ENCODE results near the gene CTNND2. TPM values are rescaled to one million over a fixed set of nuclear protein-coding genes. Genes with fewer than 3 reads are reported as not detected.
"Not testable (repeated sequence)": the region's sequence is repeated elsewhere in the genome, so short reads cannot be mapped to it uniquely, and the experiment has no call there.

CTNND2 gene
- total and polyA plus RNA-seq, 4 donors = 0.03 to 1.0 (median 0.27) TPM

- Histone ChIP-seq H3K9me3 (ENCODE audit: control insufficient read depth, low read length) (no peaks in the 10 kb centered on the region), H3K4me1 (ENCODE audit: control insufficient read depth in 1 of 2, insufficient read depth in 2 of 2, low read length in 2 of 2) (no peaks in the 10 kb centered on the region), H3K27me3 (ENCODE audit: control insufficient read depth in 1 of 2, insufficient read depth in 2 of 2, low read length in 1 of 2) (no peaks in the 10 kb centered on the region), H3K27ac (ENCODE audit: low read depth in 1 of 2, low read length in 2 of 2) (no peak overlapping the region), H3K36me3 (ENCODE audit: control insufficient read depth in 1 of 2, insufficient read depth in 2 of 2, low read length in 1 of 2) (no peaks in the 10 kb centered on the region), H3K4me3 (ENCODE audit: low read length in 2 of 2) (no peak overlapping the region)
- DNase-seq = no peak
- no peak for ATAC-seq (ENCODE audit: low FRiP score)
- intact Hi-C loops (cut with DNase I) = no loop called here
Measured at GRCh38 chr5:11853140-11853539, 51.1 kb downstream of the CTNND2 start.

GRCh38 chr5:11852717-11853087 is 51.5 kb downstream of the CTNND2 start:
- 60 to 62% methylated on average over 1 of the region's 1 CpG for WGBS, 2 donors
- Histone ChIP-seq H3K27ac (ENCODE audit: low read depth in 1 of 2, low read length in 2 of 2) (no peak overlapping the region), H3K36me3 (ENCODE audit: control insufficient read depth in 1 of 2, insufficient read depth in 2 of 2, low read length in 1 of 2) (no peaks in the 10 kb centered on the region), H3K4me1 (ENCODE audit: control insufficient read depth in 1 of 2, insufficient read depth in 2 of 2, low read length in 2 of 2) (no peaks in the 10 kb centered on the region), H3K9me3 (ENCODE audit: control insufficient read depth, low read length) (no peaks in the 10 kb centered on the region), H3K4me3 (ENCODE audit: low read length in 2 of 2) (no peak overlapping the region), H3K27me3 (ENCODE audit: control insufficient read depth in 1 of 2, insufficient read depth in 2 of 2, low read length in 1 of 2) (no peaks in the 10 kb centered on the region)
- DNase-seq = no peak
- no peak for ATAC-seq (ENCODE audit: low FRiP score)
- intact Hi-C loops (cut with DNase I) = no loop called here

GRCh38 chr5:11851965-11852716 is 52.1 kb downstream of the CTNND2 start:
- Histone ChIP-seq H3K4me1 (ENCODE audit: control insufficient read depth in 1 of 2, insufficient read depth in 2 of 2, low read length in 2 of 2) (no peaks in the 10 kb centered on the region), H3K27ac (ENCODE audit: low read depth in 1 of 2, low read length in 2 of 2) (no peak overlapping the region), H3K27me3 (ENCODE audit: control insufficient read depth in 1 of 2, insufficient read depth in 2 of 2, low read length in 1 of 2) (no peaks in the 10 kb centered on the region), H3K4me3 (ENCODE audit: low read length in 2 of 2) (no peak overlapping the region), H3K36me3 (ENCODE audit: control insufficient read depth in 1 of 2, insufficient read depth in 2 of 2, low read length in 1 of 2) (no peaks in the 10 kb centered on the region), H3K9me3 (ENCODE audit: control insufficient read depth, low read length) (no peaks in the 10 kb centered on the region)
- WGBS, 2 donors = 52 to 53% methylated on average over 4 of the region's 4 CpGs
- intact Hi-C loops (cut with DNase I) = no loop called here
- ATAC-seq (ENCODE audit: low FRiP score) (no peak), DNase-seq (no peak)

GRCh38 chr5:11851416-11851815 is 52.8 kb downstream of the CTNND2 start:
- no peaks in the 10 kb centered on the region for H3K27me3 ChIP-seq (ENCODE audit: control insufficient read depth in 1 of 2, insufficient read depth in 2 of 2, low read length in 1 of 2)
- 63 to 66% methylated on average over 2 of the region's 2 CpGs for WGBS, 2 donors
- ATAC-seq (ENCODE audit: low FRiP score) = no peak

GRCh38 chr5:11828566-11828965 is 75.7 kb downstream of the CTNND2 start:
- H3K9me3 ChIP-seq (ENCODE audit: control insufficient read depth, low read length); H3K4me3 ChIP-seq (ENCODE audit: low read length in 2 of 2); ATAC-seq (ENCODE audit: low FRiP score); H3K36me3 ChIP-seq (ENCODE audit: control insufficient read depth in 1 of 2, insufficient read depth in 2 of 2, low read length in 1 of 2); intact Hi-C loops (cut with DNase I); DNase-seq; H3K27me3 ChIP-seq (ENCODE audit: control insufficient read depth in 1 of 2, insufficient read depth in 2 of 2, low read length in 1 of 2); H3K4me1 ChIP-seq (ENCODE audit: control insufficient read depth in 1 of 2, insufficient read depth in 2 of 2, low read length in 2 of 2); H3K27ac ChIP-seq (ENCODE audit: low read depth in 1 of 2, low read length in 2 of 2): not testable (repeated sequence)
- WGBS, 2 donors = 54 to 57% methylated on average over 1 of the region's 1 CpG

More at GRCh38 chr5:11851416-11851815, 52.8 kb downstream of the CTNND2 start:
- intact Hi-C loops (cut with DNase I) = no loop called here
- no peak for DNase-seq
- Histone ChIP-seq H3K4me1 (ENCODE audit: control insufficient read depth in 1 of 2, insufficient read depth in 2 of 2, low read length in 2 of 2) (no peaks in the 10 kb centered on the region), H3K9me3 (ENCODE audit: control insufficient read depth, low read length) (no peaks in the 10 kb centered on the region), H3K27ac (ENCODE audit: low read depth in 1 of 2, low read length in 2 of 2) (no peak overlapping the region), H3K4me3 (ENCODE audit: low read length in 2 of 2) (no peak overlapping the region), H3K36me3 (ENCODE audit: control insufficient read depth in 1 of 2, insufficient read depth in 2 of 2, low read length in 1 of 2) (no peaks in the 10 kb centered on the region)

GRCh38 chr5:11822598-11822997 is 81.6 kb downstream of the CTNND2 start:
- DNase-seq (no peak), ATAC-seq (ENCODE audit: low FRiP score) (no peak)
- Histone ChIP-seq H3K9me3 (ENCODE audit: control insufficient read depth, low read length) (no peaks in the 10 kb centered on the region), H3K4me1 (ENCODE audit: control insufficient read depth in 1 of 2, insufficient read depth in 2 of 2, low read length in 2 of 2) (no peaks in the 10 kb centered on the region), H3K27me3 (ENCODE audit: control insufficient read depth in 1 of 2, insufficient read depth in 2 of 2, low read length in 1 of 2) (no peaks in the 10 kb centered on the region), H3K27ac (ENCODE audit: low read depth in 1 of 2, low read length in 2 of 2) (no peak overlapping the region), H3K36me3 (ENCODE audit: control insufficient read depth in 1 of 2, insufficient read depth in 2 of 2, low read length in 1 of 2) (no peaks in the 10 kb centered on the region), H3K4me3 (ENCODE audit: low read length in 2 of 2) (no peak overlapping the region)
- WGBS, 2 donors = 84 to 95% methylated on average over 1 of the region's 1 CpG
- intact Hi-C loops (cut with DNase I) = no loop called here

GRCh38 chr5:11815916-11816315 is 88.3 kb downstream of the CTNND2 start:
- Histone ChIP-seq H3K27ac (ENCODE audit: low read depth in 1 of 2, low read length in 2 of 2) (no peak overlapping the region), H3K36me3 (ENCODE audit: control insufficient read depth in 1 of 2, insufficient read depth in 2 of 2, low read length in 1 of 2) (no peaks in the 10 kb centered on the region), H3K4me3 (ENCODE audit: low read length in 2 of 2) (no peak overlapping the region), H3K27me3 (ENCODE audit: control insufficient read depth in 1 of 2, insufficient read depth in 2 of 2, low read length in 1 of 2) (no peaks in the 10 kb centered on the region), H3K4me1 (ENCODE audit: control insufficient read depth in 1 of 2, insufficient read depth in 2 of 2, low read length in 2 of 2) (no peaks in the 10 kb centered on the region), H3K9me3 (ENCODE audit: control insufficient read depth, low read length) (peaks cover 2% of the 10 kb centered on the region)
- no peak for DNase-seq
- 53 to 63% methylated on average over 7 of the region's 7 CpGs for WGBS, 2 donors
- ATAC-seq (ENCODE audit: low FRiP score) = no peak
- intact Hi-C loops (cut with DNase I) = no loop called here

GRCh38 chr5:11815481-11815880 is 88.8 kb downstream of the CTNND2 start:
- no peaks in the 10 kb centered on the region for H3K4me1 ChIP-seq (ENCODE audit: control insufficient read depth in 1 of 2, insufficient read depth in 2 of 2, low read length in 2 of 2)
- intact Hi-C loops (cut with DNase I) = no loop called here
- no peaks in the 10 kb centered on the region for H3K36me3 ChIP-seq (ENCODE audit: control insufficient read depth in 1 of 2, insufficient read depth in 2 of 2, low read length in 1 of 2)
- ATAC-seq (ENCODE audit: low FRiP score) (no peak), DNase-seq (no peak)
- H3K4me3 ChIP-seq (ENCODE audit: low read length in 2 of 2) = no peak overlapping the region
- H3K9me3 ChIP-seq (ENCODE audit: control insufficient read depth, low read length) = peaks cover 2% of the 10 kb centered on the region
- WGBS, 2 donors = 80 to 81% methylated on average over 3 of the region's 3 CpGs
- no peak overlapping the region for H3K27ac ChIP-seq (ENCODE audit: low read depth in 1 of 2, low read length in 2 of 2)
- H3K27me3 ChIP-seq (ENCODE audit: control insufficient read depth in 1 of 2, insufficient read depth in 2 of 2, low read length in 1 of 2) = no peaks in the 10 kb centered on the region

- ATAC-seq (ENCODE audit: low FRiP score) = no peak
- Histone ChIP-seq H3K4me1 (ENCODE audit: control insufficient read depth in 1 of 2, insufficient read depth in 2 of 2, low read length in 2 of 2) (no peaks in the 10 kb centered on the region), H3K4me3 (ENCODE audit: low read length in 2 of 2) (no peak overlapping the region), H3K27me3 (ENCODE audit: control insufficient read depth in 1 of 2, insufficient read depth in 2 of 2, low read length in 1 of 2) (no peaks in the 10 kb centered on the region), H3K36me3 (ENCODE audit: control insufficient read depth in 1 of 2, insufficient read depth in 2 of 2, low read length in 1 of 2) (no peaks in the 10 kb centered on the region), H3K27ac (ENCODE audit: low read depth in 1 of 2, low read length in 2 of 2) (no peak overlapping the region), H3K9me3 (ENCODE audit: control insufficient read depth, low read length) (peaks cover 2% of the 10 kb centered on the region)
- intact Hi-C loops (cut with DNase I) = no loop called here
- 60 to 67% methylated on average over 4 of the region's 4 CpGs for WGBS, 2 donors
- no peak for DNase-seq
Measured at GRCh38 chr5:11814373-11814772, 89.9 kb downstream of the CTNND2 start.
